GM06990 (cell line): ENCODE results near the gene IPPK.

ENCODE experiments used
- DNase-seq: peaks from one replicate; pipeline ENCODE4 v3.0.0-alpha.2; 2011; ENCODE audit not compliant: insufficient read length; ENCODE audit errors: extremely low read depth
- H3K27me3 ChIP-seq: replicated peaks from 2 replicates; pipeline ENCODE4 v1.6.0; 2011; ENCODE audit warnings: low read length; ENCODE audit not compliant: control insufficient read depth, insufficient read depth
- H3K36me3 ChIP-seq: 2 replicates; pipeline ENCODE4 v1.5.1; 2011; ENCODE audit warnings: low read length; ENCODE audit not compliant: control insufficient read depth, insufficient read depth
- H3K4me3 ChIP-seq: replicated peaks from 2 replicates; pipeline ENCODE4 v1.5.1; 2011; ENCODE audit warnings: low read depth, mild to moderate bottlenecking, control low read depth, low read length
- TF ChIP-seq, protein P1 (sequence below): IDR thresholded peaks from 2 replicates; pipeline ENCODE4 v1.5.1; 2011; ENCODE audit warnings: low read length, control low read depth, mild to moderate bottlenecking, inconsistent platforms; ENCODE audit not compliant: insufficient read depth, poor library complexity, severe bottlenecking

Gene IPPK

DNA sequence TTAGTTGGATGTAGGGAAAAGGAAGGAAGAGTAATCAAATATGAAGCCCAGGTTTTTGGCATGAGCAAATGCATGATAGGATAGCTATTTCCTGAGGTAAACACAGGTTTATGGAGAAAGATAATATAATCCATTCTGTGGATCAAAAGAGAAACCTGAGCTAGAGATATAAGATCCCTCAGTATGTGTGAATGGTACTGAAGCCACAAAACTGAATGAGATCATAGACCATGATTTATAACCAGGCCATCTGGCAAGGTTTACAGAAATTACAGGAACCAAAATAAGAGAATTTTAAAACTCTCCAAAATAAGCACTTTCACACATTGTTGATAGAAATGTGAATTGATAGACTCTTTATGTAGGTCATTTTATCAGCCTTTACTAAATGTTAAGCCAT lies 105.4 kb downstream of the IPPK start:
- H3K36me3 ChIP-seq: no peaks in the 10 kb centered on the region
- no peaks in the 10 kb centered on the region for H3K27me3 ChIP-seq
- TF ChIP-seq, protein P1, sequence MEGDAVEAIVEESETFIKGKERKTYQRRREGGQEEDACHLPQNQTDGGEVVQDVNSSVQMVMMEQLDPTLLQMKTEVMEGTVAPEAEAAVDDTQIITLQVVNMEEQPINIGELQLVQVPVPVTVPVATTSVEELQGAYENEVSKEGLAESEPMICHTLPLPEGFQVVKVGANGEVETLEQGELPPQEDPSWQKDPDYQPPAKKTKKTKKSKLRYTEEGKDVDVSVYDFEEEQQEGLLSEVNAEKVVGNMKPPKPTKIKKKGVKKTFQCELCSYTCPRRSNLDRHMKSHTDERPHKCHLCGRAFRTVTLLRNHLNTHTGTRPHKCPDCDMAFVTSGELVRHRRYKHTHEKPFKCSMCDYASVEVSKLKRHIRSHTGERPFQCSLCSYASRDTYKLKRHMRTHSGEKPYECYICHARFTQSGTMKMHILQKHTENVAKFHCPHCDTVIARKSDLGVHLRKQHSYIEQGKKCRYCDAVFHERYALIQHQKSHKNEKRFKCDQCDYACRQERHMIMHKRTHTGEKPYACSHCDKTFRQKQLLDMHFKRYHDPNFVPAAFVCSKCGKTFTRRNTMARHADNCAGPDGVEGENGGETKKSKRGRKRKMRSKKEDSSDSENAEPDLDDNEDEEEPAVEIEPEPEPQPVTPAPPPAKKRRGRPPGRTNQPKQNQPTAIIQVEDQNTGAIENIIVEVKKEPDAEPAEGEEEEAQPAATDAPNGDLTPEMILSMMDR: no peak
- no peak overlapping the region for H3K4me3 ChIP-seq
- no peak for DNase-seq
